GM18526 (cell line): ENCODE results near the gene ARHGEF16.

Experiments
- POLR2A ChIP-seq: IDR thresholded peaks from 3 replicates; pipeline ENCODE4 v1.6.1; 2011; ENCODE audit not compliant: insufficient read length; ENCODE audit errors: extremely low read depth

The ARHGEF16 gene

DNA sequence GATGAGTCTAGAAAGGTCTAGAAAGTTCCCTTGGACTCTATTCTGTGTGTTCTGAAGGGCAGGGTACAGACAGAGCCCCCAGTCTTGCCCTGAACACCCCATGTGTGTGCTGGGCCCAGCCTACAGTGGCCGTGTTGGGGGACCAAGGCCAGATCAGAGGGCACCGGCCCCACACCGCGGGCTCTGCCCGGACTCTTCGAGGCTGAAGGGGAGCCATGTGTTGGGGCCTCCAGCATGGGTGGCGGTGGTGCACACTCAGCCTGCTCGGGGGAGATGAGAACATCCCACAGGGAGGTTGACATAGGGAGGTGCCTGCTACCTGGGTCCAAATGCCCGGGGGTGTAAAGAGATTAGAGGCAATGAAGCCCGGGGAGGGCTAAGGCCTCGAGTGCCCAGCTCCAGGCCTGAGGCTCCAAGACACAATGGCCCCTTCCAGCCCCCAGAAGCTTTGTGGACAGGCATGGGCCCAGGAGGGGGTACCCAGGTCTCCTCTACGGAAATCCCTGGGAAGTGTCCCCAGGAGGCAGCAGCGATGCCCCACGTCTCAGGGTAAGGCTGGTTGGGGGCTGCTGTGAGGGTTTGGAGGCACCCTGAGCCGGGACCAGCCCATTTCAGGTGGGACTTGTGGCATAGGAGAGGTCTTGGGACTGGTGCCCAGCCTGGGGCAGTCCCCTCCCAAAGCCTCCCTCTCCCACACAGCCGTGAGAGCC is 12.1 kb downstream of the ARHGEF16 start:
- TF ChIP-seq POLR2A = no peak

GRCh38 chr1:3467096-3468036 is 12.9 kb downstream of the ARHGEF16 start:
- no peak for TF ChIP-seq POLR2A

GRCh38 chr1:3468236-3469103 is 14.0 kb downstream of the ARHGEF16 start:
- no peak for TF ChIP-seq POLR2A

DNA sequence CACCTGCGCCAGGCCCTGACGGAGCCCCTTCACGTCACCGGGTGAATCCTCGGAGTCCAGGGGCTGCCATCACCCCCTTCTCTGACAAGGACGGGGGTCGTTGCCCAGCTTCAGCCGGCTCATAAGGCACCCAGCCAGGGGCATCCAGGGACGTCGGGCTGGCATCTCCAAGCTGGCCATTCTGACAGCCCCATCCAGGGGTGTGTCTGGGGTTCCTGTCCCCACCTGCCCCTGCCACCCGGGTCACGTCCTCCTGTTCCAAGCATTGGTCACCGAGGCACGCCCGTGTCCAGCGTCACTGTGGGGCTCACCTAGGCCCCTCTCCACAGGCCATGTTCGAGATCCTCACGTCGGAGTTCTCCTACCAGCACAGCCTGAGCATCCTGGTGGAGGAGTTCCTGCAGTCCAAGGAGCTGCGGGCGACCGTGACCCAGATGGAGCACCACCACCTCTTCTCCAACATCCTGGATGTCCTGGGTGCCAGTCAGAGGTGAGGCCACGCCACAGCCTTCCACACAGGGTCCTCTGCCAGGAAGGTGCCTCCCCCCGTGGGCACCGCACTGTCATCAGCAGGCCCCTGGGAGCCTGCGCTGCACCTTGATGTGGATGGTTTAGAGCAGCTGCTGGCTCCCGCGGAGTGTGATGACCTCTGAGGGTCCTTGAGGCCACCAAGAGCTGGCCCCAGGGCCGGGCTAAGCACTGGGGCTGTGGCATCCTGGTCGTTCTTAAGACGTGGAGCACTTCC is 14.8 kb downstream of the ARHGEF16 start:
- TF ChIP-seq POLR2A = no peak

DNA sequence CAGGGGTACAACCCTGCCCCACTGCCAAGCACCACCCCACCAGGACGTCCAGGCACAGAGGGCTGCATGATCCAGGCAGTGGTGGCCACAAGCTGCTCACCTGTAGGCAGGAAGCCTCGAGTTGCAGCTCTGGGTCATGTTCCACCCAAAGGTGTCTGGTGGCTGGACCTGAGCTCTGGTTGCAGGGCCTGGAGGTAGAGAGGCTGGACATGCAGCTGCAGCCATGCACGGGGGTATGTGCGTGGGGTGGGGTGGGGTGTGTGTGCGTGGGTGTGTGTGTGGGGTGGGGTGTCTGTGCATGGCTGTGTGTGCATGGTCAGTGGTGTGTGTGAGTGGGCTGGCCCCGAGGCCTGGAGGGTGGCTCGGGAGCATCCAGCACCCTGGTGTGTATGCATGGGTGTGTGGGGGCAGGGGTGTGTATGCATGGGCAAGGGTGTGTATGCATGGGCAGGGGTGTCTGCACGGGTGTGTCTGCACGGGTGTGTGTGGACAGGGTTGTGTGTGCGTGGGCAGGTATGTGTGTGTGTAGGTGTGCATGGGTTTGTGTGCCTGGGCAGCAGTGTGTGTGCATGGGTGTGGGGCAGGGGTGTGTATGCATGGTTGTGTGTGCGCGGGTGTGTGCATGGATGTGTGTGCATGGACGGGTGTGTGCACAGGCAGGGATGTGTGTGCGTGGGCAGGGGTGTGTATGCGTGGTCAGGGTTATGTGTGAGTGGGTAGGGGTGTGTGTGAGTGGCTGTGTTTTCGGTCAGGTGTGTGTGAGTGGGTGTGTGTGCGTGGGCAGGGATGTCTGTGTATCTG is 15.6 kb downstream of the ARHGEF16 start:
- no peak for TF ChIP-seq POLR2A

DNA sequence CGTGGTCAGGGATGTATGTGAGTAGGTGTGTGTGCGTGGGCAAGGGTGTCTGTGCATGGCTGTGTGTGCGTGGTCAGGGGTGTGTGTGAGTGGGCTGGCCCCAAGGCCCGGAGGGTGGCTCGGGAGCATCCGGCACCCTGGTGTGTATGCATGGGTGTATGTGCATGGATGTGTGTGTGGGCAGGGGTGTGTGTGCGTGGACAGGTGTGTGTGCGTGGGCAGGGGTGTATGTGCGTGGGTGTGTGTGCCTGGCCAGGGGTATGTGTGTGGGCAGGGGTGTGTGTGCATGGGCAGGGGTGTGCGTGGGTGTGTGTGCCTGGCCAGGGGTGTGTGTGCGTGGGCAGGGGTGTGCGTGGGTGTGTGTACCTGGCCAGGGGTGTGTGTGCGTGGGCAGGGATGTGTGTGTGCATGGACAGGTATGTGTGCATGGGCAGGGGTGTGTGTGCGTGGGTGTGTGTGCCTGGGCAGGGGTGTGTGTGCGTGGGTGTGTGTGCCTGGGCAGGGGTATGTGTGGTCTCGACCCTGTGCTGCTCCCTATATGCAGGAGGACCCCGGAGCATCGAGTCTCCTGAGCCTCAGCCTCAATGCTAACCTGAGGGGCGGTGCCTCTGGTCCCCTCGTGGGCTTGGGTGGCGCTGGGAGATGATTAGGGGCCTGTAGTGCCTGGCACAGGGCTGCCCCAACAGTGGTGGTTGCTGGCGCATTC is 16.3 kb downstream of the ARHGEF16 start:
- no peak for TF ChIP-seq POLR2A

GRCh38 chr1:3471356-3472087 is 17.1 kb downstream of the ARHGEF16 start:
- no peak for TF ChIP-seq POLR2A

DNA sequence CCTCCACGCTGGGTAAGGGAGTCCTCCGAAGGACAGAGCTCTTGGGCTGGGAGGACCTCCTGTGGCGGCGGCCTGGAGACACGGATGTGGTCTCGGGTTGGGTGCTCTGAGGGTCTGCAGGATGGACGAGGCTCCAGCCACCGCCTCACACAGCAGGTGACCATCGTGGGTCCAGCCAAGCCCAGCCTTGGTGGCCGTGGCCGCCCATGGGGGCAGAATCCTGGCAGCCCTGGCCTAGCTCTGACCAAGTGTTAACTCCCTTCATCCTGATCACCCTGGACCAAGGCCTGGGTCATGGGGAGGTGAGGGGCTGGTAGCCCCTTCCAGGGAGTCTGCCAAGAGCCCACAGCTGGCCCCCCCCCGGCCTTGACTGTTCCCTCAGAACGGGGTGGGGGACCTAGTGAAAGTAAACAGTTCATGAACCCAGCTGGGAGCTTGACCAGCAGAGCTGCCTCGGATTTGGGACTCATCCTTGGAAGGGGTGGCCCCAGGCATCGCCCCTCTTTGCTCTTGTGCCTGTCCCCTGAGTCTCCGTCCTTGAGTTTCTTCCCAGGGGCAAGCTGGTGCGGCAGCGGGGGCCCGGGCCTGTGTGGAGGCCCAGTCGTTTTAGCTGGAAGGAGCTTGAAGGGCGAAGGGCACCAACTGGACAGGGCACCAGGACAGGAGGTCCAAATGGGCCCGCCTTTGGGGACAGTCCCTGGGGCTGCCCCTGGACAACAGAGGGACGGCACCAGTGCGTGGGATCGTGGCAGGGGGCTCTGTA is 17.8 kb downstream of the ARHGEF16 start:
- TF ChIP-seq POLR2A = no peak

- no peak for TF ChIP-seq POLR2A
These were observed 18.4 kb downstream of the ARHGEF16 start for GRCh38 chr1:3472906-3473305.

GRCh38 chr1:3473381-3473844 is 18.9 kb downstream of the ARHGEF16 start:
- no peak for TF ChIP-seq POLR2A

- TF ChIP-seq POLR2A = no peak
These were observed 19.6 kb downstream of the ARHGEF16 start for GRCh38 chr1:3474016-3474415.

DNA sequence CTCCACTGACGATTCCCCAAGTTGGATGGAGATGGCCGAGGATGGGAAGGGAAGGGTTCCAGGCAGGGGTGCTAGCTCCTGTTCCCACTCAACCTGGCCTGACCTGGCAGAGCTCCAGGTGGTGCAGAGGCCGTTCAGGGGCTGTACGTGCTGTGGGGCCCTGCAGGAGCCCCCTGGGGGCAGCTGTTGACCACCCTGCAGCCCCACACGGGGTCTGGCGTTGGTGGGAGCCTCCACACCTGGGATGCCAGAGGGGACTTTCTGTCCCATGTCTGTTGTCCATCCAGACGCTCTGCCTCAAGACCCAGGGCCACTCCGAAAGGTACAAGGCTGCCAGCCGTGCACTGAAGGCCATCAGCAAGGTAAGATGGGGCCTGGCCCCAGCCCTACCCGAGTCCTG is 20.0 kb downstream of the ARHGEF16 start:
- TF ChIP-seq POLR2A = no peak
